ENCODE data around the gene TMEM127. TPM values are rescaled to one million over a fixed set of nuclear protein-coding genes. Genes with fewer than 3 reads are reported as not detected.

The TMEM127 gene
- total and polyA plus RNA-seq, 8 donors: 5.7 to 51.6 (median 14.0) TPM

DNA sequence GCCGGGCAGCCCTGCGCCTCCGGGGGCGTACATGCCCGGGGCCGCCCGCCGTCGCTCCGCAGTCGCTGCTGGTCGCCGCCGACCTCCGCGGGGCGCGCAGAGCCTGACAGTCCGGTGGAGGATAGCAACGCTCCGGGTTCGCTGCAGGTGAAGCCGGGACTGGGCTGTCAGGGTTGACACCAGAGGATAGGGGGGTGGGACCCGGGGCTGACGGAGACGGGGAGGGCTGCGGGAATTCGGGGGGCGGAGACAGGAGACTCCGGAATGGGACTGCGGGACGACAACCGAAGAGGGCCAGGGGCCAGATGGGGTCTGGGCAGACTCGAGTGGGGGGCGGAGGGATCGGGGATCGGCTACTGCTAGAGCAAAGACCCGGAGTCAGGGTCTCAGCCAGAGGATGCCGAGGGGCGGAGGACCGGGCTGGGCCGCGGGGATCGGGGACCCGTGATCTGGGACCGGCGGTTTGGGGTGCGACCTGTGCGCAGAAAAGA lies 403 bp downstream of the TMEM127 start:
- H3K9me3 ChIP-seq: no peaks in the 10 kb centered on the region
- no peaks in the 10 kb centered on the region for H3K27me3 ChIP-seq
- peak overlapping the region; percentile 90 to 98 (median 94) for H3K27ac ChIP-seq
- peak in 1 of 2 donors; percentile 36 for DNase-seq
- 0 to 2% (median 1%) methylated on average over 17 to 49 of the region's 49 CpGs for WGBS, 5 donors
- TF ChIP-seq POLR2AphosphoS5 (IDR thresholded peaks at IDR 0.05) (no peak), EP300 (IDR thresholded peaks at IDR 0.05) (no peak), POLR2A (IDR thresholded peaks at IDR 0.05) (no peak)
- TF ChIP-seq, protein P1, sequence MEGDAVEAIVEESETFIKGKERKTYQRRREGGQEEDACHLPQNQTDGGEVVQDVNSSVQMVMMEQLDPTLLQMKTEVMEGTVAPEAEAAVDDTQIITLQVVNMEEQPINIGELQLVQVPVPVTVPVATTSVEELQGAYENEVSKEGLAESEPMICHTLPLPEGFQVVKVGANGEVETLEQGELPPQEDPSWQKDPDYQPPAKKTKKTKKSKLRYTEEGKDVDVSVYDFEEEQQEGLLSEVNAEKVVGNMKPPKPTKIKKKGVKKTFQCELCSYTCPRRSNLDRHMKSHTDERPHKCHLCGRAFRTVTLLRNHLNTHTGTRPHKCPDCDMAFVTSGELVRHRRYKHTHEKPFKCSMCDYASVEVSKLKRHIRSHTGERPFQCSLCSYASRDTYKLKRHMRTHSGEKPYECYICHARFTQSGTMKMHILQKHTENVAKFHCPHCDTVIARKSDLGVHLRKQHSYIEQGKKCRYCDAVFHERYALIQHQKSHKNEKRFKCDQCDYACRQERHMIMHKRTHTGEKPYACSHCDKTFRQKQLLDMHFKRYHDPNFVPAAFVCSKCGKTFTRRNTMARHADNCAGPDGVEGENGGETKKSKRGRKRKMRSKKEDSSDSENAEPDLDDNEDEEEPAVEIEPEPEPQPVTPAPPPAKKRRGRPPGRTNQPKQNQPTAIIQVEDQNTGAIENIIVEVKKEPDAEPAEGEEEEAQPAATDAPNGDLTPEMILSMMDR (IDR thresholded peaks at IDR 0.05): no peak
- intact Hi-C loops (cut with DNase I; ENCODE audit: low total_unique reads): loop anchor here (10.0 kb wide), 1 partner anchor 51 kb away; no protein-coding TSS in a partner anchor
- H3K4me3 ChIP-seq: peak overlapping the region; percentile 91 to 100 (median 98)
- peaks cover 21 to 57% (median 46%) of the 10 kb centered on the region in 4 donors for H3K36me3 ChIP-seq
- peaks cover 47 to 63% (median 61%) of the 10 kb centered on the region in 4 donors for H3K4me1 ChIP-seq

DNA sequence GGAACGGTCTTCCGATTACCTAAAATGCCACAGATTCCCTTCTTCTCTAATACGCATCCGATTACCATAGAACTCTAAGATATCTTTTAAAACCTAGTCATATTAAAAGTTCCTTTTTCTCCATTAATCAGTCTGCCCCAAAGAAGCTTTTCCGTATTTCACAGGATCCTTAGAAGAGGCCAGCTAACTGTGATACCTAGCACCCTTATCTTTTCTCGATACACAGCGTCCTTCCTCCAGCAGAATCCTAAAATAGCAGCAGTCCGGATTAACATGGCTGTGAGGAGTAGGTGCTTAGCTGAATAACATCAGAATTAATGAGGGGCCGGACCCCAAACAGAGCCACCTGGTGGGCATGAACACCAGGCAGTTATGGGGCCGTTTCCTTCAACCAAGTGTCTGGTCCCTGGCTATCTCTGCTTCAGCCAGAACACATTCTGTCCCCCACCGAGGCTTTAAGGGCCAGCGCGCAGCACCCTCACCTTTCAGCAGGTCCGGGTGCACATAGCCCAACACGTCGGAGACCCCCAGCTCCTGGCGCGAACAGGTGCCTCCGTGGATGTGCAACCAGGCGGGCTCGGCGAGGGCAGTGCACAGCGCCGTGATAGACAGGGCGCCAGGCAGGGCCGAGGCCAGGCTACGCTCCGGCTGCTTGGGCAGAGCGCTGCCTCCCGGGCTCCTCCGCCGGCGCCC lies 995 bp downstream of the TMEM127 start:
- H3K4me1 ChIP-seq: peaks cover 52 to 69% (median 67%) of the 10 kb centered on the region in 4 donors
- H3K27ac ChIP-seq: peak overlapping the region; percentile 90 to 98 (median 94)
- H3K27me3 ChIP-seq: no peaks in the 10 kb centered on the region
- no peaks in the 10 kb centered on the region for H3K9me3 ChIP-seq
- peak in 1 of 2 donors; percentile 61 for DNase-seq
- TF ChIP-seq, protein P1 (IDR thresholded peaks at IDR 0.05): peak in 1 of 7 experiments; percentile 15
- TF ChIP-seq POLR2AphosphoS5 (IDR thresholded peaks at IDR 0.05) (no peak), POLR2A (IDR thresholded peaks at IDR 0.05) (no peak), EP300 (IDR thresholded peaks at IDR 0.05) (no peak)
- intact Hi-C loops (cut with DNase I; ENCODE audit: low total_unique reads): loop anchor here (10.0 kb wide), 1 partner anchor 50 kb away; no protein-coding TSS in a partner anchor
- H3K36me3 ChIP-seq: peaks cover 17 to 51% (median 40%) of the 10 kb centered on the region in 4 donors
- H3K4me3 ChIP-seq: peak overlapping the region; percentile 91 to 100 (median 98)
- 12 to 26% (median 14%) methylated on average over 15 to 33 of the region's 33 CpGs for WGBS, 5 donors

DNA sequence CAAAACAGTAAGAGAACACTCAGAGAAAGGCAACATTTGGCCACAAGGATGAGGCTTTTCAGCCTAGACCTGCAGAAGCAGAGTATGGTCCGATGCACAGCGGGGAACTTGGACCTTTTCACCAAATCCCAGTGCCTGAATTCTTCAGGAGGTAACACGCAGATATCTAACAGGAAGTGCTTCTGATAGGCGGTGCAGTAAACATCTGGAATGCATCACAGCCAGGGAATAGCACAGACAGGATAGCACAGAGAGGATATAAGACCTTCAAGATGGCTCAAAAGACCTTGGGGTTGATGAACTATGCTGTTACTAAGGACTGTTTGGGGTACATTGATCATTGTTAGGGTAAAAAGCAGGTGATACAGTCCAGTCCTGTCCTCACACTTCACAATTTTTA lies 1.7 kb downstream of the TMEM127 start:
- WGBS, 5 donors: 58 to 67% (median 64%) methylated on average over 4 of the region's 4 CpGs

DNA sequence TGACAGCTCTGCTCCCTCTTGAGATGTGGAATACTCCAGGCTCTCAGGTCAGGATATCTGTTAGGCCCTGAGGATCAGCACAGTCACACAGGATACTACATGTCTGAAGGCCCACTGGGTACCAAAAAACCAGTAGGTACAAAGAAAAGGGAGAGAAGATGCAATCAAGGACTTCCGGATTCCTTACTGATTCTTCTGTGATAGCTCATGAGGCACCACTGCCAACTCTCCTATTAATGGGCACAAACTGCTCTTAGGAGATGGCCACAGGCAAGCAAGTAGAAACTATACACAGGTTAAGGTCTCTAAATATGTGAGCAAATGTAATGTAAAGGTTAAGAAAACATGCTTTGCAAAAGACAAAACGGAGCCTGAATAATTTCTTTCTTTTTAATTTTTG lies 3.5 kb downstream of the TMEM127 start:
- peaks cover 0 to 44% (median 29%) of the 10 kb centered on the region in 4 donors for H3K36me3 ChIP-seq
- H3K27me3 ChIP-seq: no peaks in the 10 kb centered on the region
- H3K4me3 ChIP-seq: no peak overlapping the region
- no peak for TF ChIP-seq POLR2A (IDR thresholded peaks at IDR 0.05)
- TF ChIP-seq POLR2AphosphoS5 (IDR thresholded peaks at IDR 0.05): no peak
- TF ChIP-seq EP300 (IDR thresholded peaks at IDR 0.05): no peak
- TF ChIP-seq, protein P1 (IDR thresholded peaks at IDR 0.05): no peak
- H3K27ac ChIP-seq: peak overlapping the region in 4 of 5 donors; percentile 80 to 94 (median 84)
- intact Hi-C loops (cut with DNase I; ENCODE audit: low total_unique reads): loop anchor here (10.0 kb wide), 1 partner anchor 48 kb away; no protein-coding TSS in a partner anchor
- H3K4me1 ChIP-seq: peaks cover 63 to 85% (median 84%) of the 10 kb centered on the region in 4 donors
- DNase-seq: no peak
- no peaks in the 10 kb centered on the region for H3K9me3 ChIP-seq
- 54 to 74% (median 60%) methylated on average over 2 of the region's 2 CpGs for WGBS, 5 donors

More for the DNA sequence above, 1.7 kb downstream of the TMEM127 start:
- peaks cover 13 to 44% (median 36%) of the 10 kb centered on the region in 4 donors for H3K36me3 ChIP-seq
- peaks cover 60 to 76% (median 74%) of the 10 kb centered on the region in 4 donors for H3K4me1 ChIP-seq
- intact Hi-C loops (cut with DNase I; ENCODE audit: low total_unique reads): loop anchor here (10.0 kb wide), 1 partner anchor 49 kb away; no protein-coding TSS in a partner anchor
- no peaks in the 10 kb centered on the region for H3K27me3 ChIP-seq
- no peaks in the 10 kb centered on the region for H3K9me3 ChIP-seq
- TF ChIP-seq POLR2AphosphoS5 (IDR thresholded peaks at IDR 0.05): no peak
- no peak for TF ChIP-seq EP300 (IDR thresholded peaks at IDR 0.05)
- TF ChIP-seq, protein P1 (IDR thresholded peaks at IDR 0.05): no peak
- no peak for TF ChIP-seq POLR2A (IDR thresholded peaks at IDR 0.05)
- H3K4me3 ChIP-seq: peak overlapping the region; percentile 91 to 100 (median 98)
- no peak for DNase-seq
- H3K27ac ChIP-seq: peak overlapping the region in 1 of 5 donors; percentile 90
